GM12878 (cell line): ENCODE results near the gene DMD. TPM values are rescaled to one million over a fixed set of nuclear protein-coding genes. Genes with fewer than 3 reads are reported as not detected.

ENCODE experiments used
- ATAC-seq: fragments of 200-7000 bp; cut with Tn5 transposase; 3 replicates; pipeline ENCODE4 v1.9.1; 2020; ENCODE audit warnings: mild to moderate bottlenecking, moderate library complexity
- BruUV-seq: library from RNA; stranded (reverse); fragments of 400-500 nt; replicated peaks from 2 replicates; lab custom pipeline; 2021; lab: Mats Ljungman, UMichigan
- CTCF ChIA-PET: fragments of 300-600 bp; sonication (Branson Sonifier 250); formaldehyde crosslinking; extraction: SDS; loops from one replicate; lab custom pipeline; 2021; ENCODE audit warnings: inconsistent platforms; lab: Yijun Ruan, JAX
- POLR2A ChIA-PET: fragments of 350-600 bp; formaldehyde crosslinking; extraction: SDS; loops from one replicate; lab custom pipeline; 2021; ENCODE audit warnings: inconsistent platforms; lab: Charles Lee
- RAD21 ChIA-PET: fragments of 300-600 bp; sonication (Branson Sonifier 250); formaldehyde crosslinking; loops from one replicate; lab custom pipeline; 2023; ENCODE audit warnings: antibody characterized with exemption; ENCODE audit not compliant: unreplicated experiment; lab: Charles Lee
- SMC1A ChIA-PET: fragments of 300-600 bp; sonication (Branson Sonifier 250); formaldehyde crosslinking; loops from one replicate; lab custom pipeline; 2023; ENCODE audit not compliant: unreplicated experiment, uncharacterized antibody; lab: Charles Lee
- DNase-seq: peaks from one replicate; pipeline ENCODE4 v3.0.0-alpha.2; 2011; ENCODE audit warnings: low read depth, low spot score
- FAIRE-seq: peaks from 3 replicates; lab custom pipeline; 2011; peaks lifted over from hg19 to GRCh38; lab: Jason Lieb, UNC
- H2AFZ ChIP-seq: 2 replicates; pipeline ENCODE4 v1.6.0; 2011; ENCODE audit warnings: low read depth, low read length, control low read depth; ENCODE audit not compliant: control insufficient read depth
- H3K27ac ChIP-seq: 2 replicates; pipeline ENCODE4 v1.5.1; 2011; ENCODE audit warnings: control low read depth; ENCODE audit not compliant: control insufficient read depth, insufficient read depth
- H3K27me3 ChIP-seq, 2 experiments: replicated peaks in 1 of 2; 2 replicates each; pipeline versions ENCODE4 v1.6.0 to v1.6.1; 2011; ENCODE audit warnings: low read length in 1 of 2; ENCODE audit not compliant: control insufficient read depth in 2 of 2, insufficient read depth in 2 of 2
- H3K36me3 ChIP-seq, 2 experiments: 2 replicates each; pipeline ENCODE4 v1.5.1; 2011; ENCODE audit warnings: low read length in 1 of 2; ENCODE audit not compliant: control insufficient read depth in 2 of 2, insufficient read depth in 2 of 2
- H3K4me1 ChIP-seq: 2 replicates; pipeline ENCODE4 v1.6.1; 2011; ENCODE audit warnings: mild to moderate bottlenecking, low read length, moderate library complexity, mixed read lengths; ENCODE audit not compliant: control insufficient read depth, insufficient read depth
- H3K4me2 ChIP-seq: 2 replicates; pipeline ENCODE4 v1.6.0; 2011; ENCODE audit warnings: control low read depth; ENCODE audit not compliant: control insufficient read depth, insufficient read depth
- H3K4me3 ChIP-seq: fragments of 200-600 bp; sonication (generic); 2 replicates; pipeline ENCODE4 v1.5.1; 2016
- H3K79me2 ChIP-seq: 2 replicates; pipeline ENCODE4 v1.6.0; 2011; ENCODE audit warnings: low read length; ENCODE audit not compliant: control insufficient read depth, insufficient read depth
- H3K9ac ChIP-seq: 2 replicates; pipeline ENCODE4 v1.8.0; 2011; ENCODE audit warnings: low read length, control low read depth, mixed read lengths; ENCODE audit not compliant: control insufficient read depth, insufficient read depth
- H3K9me3 ChIP-seq: replicated peaks from 3 replicates; pipeline ENCODE4 v1.5.1; 2011; ENCODE audit warnings: mild to moderate bottlenecking, low read length; ENCODE audit not compliant: control insufficient read depth, insufficient read depth
- H4K20me1 ChIP-seq: 2 replicates; pipeline ENCODE4 v1.6.0; 2011; ENCODE audit not compliant: control insufficient read depth, insufficient read depth
- ATF7 ChIP-seq: fragments of 450-650 bp; IDR thresholded peaks from 2 replicates; pipeline ENCODE4 v1.6.1; 2016; ENCODE audit warnings: low read depth, mild to moderate bottlenecking
- CUX1 ChIP-seq: IDR thresholded peaks from 2 replicates; pipeline ENCODE4 v1.6.1; 2012; ENCODE audit warnings: improper control_type of control experiment, low read depth, low read length; ENCODE audit not compliant: insufficient replicate concordance
- ESRRA ChIP-seq: IDR thresholded peaks from 2 replicates; pipeline ENCODE4 v1.6.1; 2012; ENCODE audit warnings: mild to moderate bottlenecking, low read length, improper control_type of control experiment
- NFIC ChIP-seq: IDR thresholded peaks from 2 replicates; pipeline ENCODE4 v1.6.1; 2012; ENCODE audit warnings: low read depth, mild to moderate bottlenecking, inconsistent platforms, low read length, moderate library complexity
- SMAD5 ChIP-seq: IDR thresholded peaks from 2 replicates; pipeline ENCODE4 v1.6.1; 2016; ENCODE audit warnings: antibody characterized with exemption, low read depth
- SMARCA5 ChIP-seq: fragments of 450-650 bp; IDR thresholded peaks from 2 replicates; pipeline ENCODE4 v1.6.1; 2017; ENCODE audit warnings: mild to moderate bottlenecking
- TCF3 ChIP-seq: IDR thresholded peaks from 2 replicates; pipeline ENCODE4 v1.6.1; 2012; ENCODE audit warnings: low read depth, mild to moderate bottlenecking, low read length, borderline replicate concordance; ENCODE audit not compliant: insufficient read depth
- TCF7 ChIP-seq: IDR thresholded peaks from 2 replicates; pipeline ENCODE4 v1.6.1; 2014; ENCODE audit warnings: antibody characterized with exemption, borderline replicate concordance
- WGBS: methylation state at CpG from one replicate; pipeline ENCODE4 v1.1.6; 2016; ENCODE audit warnings: low lambda C conversion rate; ENCODE audit not compliant: insufficient replicate concordance, insufficient coverage; ENCODE audit errors: missing lambda C conversion rate; 5-methylcytosine and 5-hydroxymethylcytosine counted together
- in situ Hi-C: fragments of 300-500 bp; cut with MboI; formaldehyde crosslinking; loops from 9 replicates; pipeline ENCODE4 v1.14.3; 2018; ENCODE audit warnings: mixed read lengths
- intact Hi-C: fragments of 100-400 bp; cut with micrococcal nuclease; formaldehyde crosslinking; loops from one replicate; pipeline ENCODE4 v1.14.2; 2022; ENCODE audit not compliant: unreplicated experiment
- polyA plus RNA-seq, 11 experiments: library from polyadenylated mRNA; depleted of rRNA in 4 of 11; unstranded in 6 of 11; stranded (reverse) in 5 of 11; fragments of >200 nt; fragmentation: Nextera tagmentation in 4 of 11; fragmentation: Illumina TruSeq in 1 of 11; extraction: Ambion mirVana in 4 of 11; extraction: Trizol in 1 of 11; gene quantifications; 1 replicate in 1 of 11; 2 replicates in 10 of 11; pipeline versions ENCODE4 v1.2.1 to v1.2.3, GENCODE V29; 2011 to 2016; ENCODE audit warnings: inconsistent platforms in 2 of 11, missing spikeins in 2 of 11, low read depth in 1 of 11
- total RNA-seq, 4 experiments: library from RNA; depleted of rRNA in 3 of 4; stranded (reverse); fragments of >200 nt in 3 of 4; fragmentation: Illumina TruSeq in 1 of 4; extraction: Trizol in 1 of 4; gene quantifications; 2 replicates each; pipeline versions ENCODE4 v1.2.1 to v1.2.3, GENCODE V29; 2013 to 2021
- TF ChIP-seq, protein P1 (sequence below): fragments of 450-650 bp; IDR thresholded peaks from 2 replicates; pipeline ENCODE4 v1.6.1; 2018; ENCODE audit warnings: borderline replicate concordance, mild to moderate bottlenecking; ENCODE audit not compliant: partially characterized antibody

Gene DMD
- total and polyA plus RNA-seq, 10 of the 15 experiments (the other 5 are each of a cell fraction or from before 2014, with no cell fraction given) = 1.4 to 24.3 (median 4.3) TPM

DNA sequence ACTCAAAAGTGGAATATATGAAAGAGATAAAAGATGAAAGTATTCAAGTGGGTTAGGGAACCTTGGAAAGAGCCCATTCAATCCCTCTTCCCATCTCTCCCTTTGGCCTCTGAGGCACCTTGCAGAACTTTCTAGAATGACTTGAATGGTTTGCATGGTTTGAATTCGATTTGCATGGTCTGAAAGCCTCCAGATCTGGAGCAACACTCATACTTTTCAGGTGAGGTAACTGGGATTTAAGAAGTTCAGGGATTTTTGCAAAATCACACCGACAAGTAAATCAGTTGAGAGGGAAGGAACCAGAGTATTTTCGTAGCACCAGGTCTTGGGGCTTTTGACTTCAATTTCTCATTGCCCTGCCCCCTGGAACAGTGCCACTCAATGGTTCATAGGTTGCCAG lies 1663.5 kb downstream of the DMD start (continued):
- TF ChIP-seq CUX1 (no peak), ATF7 (no peak)
- TF ChIP-seq, protein P1, sequence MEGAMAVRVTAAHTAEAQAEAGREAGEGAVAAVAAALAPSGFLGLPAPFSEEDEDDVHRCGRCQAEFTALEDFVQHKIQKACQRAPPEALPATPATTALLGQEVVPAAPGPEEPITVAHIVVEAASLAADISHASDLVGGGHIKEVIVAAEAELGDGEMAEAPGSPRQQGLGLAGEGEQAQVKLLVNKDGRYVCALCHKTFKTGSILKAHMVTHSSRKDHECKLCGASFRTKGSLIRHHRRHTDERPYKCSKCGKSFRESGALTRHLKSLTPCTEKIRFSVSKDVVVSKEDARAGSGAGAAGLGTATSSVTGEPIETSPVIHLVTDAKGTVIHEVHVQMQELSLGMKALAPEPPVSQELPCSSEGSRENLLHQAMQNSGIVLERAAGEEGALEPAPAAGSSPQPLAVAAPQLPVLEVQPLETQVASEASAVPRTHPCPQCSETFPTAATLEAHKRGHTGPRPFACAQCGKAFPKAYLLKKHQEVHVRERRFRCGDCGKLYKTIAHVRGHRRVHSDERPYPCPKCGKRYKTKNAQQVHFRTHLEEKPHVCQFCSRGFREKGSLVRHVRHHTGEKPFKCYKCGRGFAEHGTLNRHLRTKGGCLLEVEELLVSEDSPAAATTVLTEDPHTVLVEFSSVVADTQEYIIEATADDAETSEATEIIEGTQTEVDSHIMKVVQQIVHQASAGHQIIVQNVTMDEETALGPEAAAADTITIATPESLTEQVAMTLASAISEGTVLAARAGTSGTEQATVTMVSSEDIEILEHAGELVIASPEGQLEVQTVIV = no peak

GRCh38 chrX:31547416-31547815 lies 1663.9 kb downstream of the DMD start:
- ChIA-PET SMC1A (no interaction called here), RAD21 (no interaction called here), POLR2A (no interaction called here), CTCF (interaction anchor here (0.8 kb wide), 1 partner anchor 110 kb away, joined by 4 read pairs; no protein-coding TSS in a partner anchor)
- Histone ChIP-seq H3K4me1 (no peaks in the 10 kb centered on the region), H4K20me1 (no peaks in the 10 kb centered on the region), H3K27ac (no peak overlapping the region), H2AFZ (no peak overlapping the region), H3K79me2 (no peaks in the 10 kb centered on the region), H3K4me3 (no peak overlapping the region), H3K9me3 (no peaks in the 10 kb centered on the region), H3K27me3 (no peaks in the 10 kb centered on the region), H3K36me3 (no peaks in the 10 kb centered on the region)
- WGBS = 19% methylated on average over 3 of the region's 3 CpGs
- intact Hi-C loops (no loop called here), in situ Hi-C loops (no loop called here)
- no peak for DNase-seq
- ATAC-seq = no peak
- no peak for FAIRE-seq
- BruUV-seq = no TSS peak
- TF ChIP-seq TCF7 (no peak), ESRRA (no peak), NFIC (no peak), TCF3 (no peak), SMAD5 (no peak), SMARCA5 (no peak)
- TF ChIP-seq, all 136 proteins: peak for 0
- Histone ChIP-seq H3K4me2 (no peak overlapping the region), H3K9ac (no peak overlapping the region)
